Measurements from ENCODE around the gene ADNP.

The ADNP gene

GRCh38 chr20:50845566-50846215 is 85.5 kb downstream of the ADNP start:
- no peak for DNase-seq

GRCh38 chr20:50844430-50845100 is 86.7 kb downstream of the ADNP start:
- DNase-seq = no peak

GRCh38 chr20:50843331-50844276 is 87.6 kb downstream of the ADNP start:
- DNase-seq = no peak

GRCh38 chr20:50842821-50843220 is 88.4 kb downstream of the ADNP start:
- DNase-seq = no peak

All from NCI-H1048 (cell line).